ENCODE data around the gene NEUROD6.

The NEUROD6 gene

GRCh38 chr7:31323101-31323500, 17.4 kb downstream of the NEUROD6 start:
- no peak overlapping the region for H3K27ac ChIP-seq
- H3K9ac ChIP-seq = no peak overlapping the region
- no peaks in the 10 kb centered on the region for H4K20me1 ChIP-seq (ENCODE audit: insufficient read depth)
- H2AFZ ChIP-seq (ENCODE audit: low read depth) = no peak overlapping the region
- no peaks in the 10 kb centered on the region for H3K36me3 ChIP-seq (ENCODE audit: insufficient read depth)
- H3K79me2 ChIP-seq (ENCODE audit: insufficient read depth, low read depth) = no peaks in the 10 kb centered on the region
- no peak overlapping the region for H3K4me3 ChIP-seq (IDR thresholded peaks at IDR 0.05; ENCODE audit: insufficient read depth, low read depth, low read length)
- TF ChIP-seq CTCF (conservative IDR thresholded peaks at IDR 0.05; ENCODE audit: low read depth, low read length) = no peak
- H3K27me3 ChIP-seq (ENCODE audit: insufficient read depth, low read depth) = no peaks in the 10 kb centered on the region
- no peaks in the 10 kb centered on the region for H3K4me1 ChIP-seq (ENCODE audit: low read depth, poor library complexity, severe bottlenecking)
- no peak overlapping the region for H3K4me2 ChIP-seq

GRCh38 chr7:31320675-31321074, 19.9 kb downstream of the NEUROD6 start:
- Histone ChIP-seq H4K20me1 (ENCODE audit: insufficient read depth) (no peaks in the 10 kb centered on the region), H3K36me3 (ENCODE audit: insufficient read depth) (no peaks in the 10 kb centered on the region), H3K27ac (no peak overlapping the region), H3K9ac (no peak overlapping the region), H2AFZ (ENCODE audit: low read depth) (no peak overlapping the region), H3K27me3 (ENCODE audit: insufficient read depth, low read depth) (no peaks in the 10 kb centered on the region), H3K79me2 (ENCODE audit: insufficient read depth, low read depth) (no peaks in the 10 kb centered on the region), H3K4me2 (no peak overlapping the region), H3K4me3 (IDR thresholded peaks at IDR 0.05; ENCODE audit: insufficient read depth, low read depth, low read length) (no peak overlapping the region), H3K4me1 (ENCODE audit: low read depth, poor library complexity, severe bottlenecking) (no peaks in the 10 kb centered on the region)
- no peak for TF ChIP-seq CTCF (conservative IDR thresholded peaks at IDR 0.05; ENCODE audit: low read depth, low read length)

- Histone ChIP-seq H4K20me1 (ENCODE audit: insufficient read depth) (no peaks in the 10 kb centered on the region), H3K36me3 (ENCODE audit: insufficient read depth) (no peaks in the 10 kb centered on the region), H3K4me3 (IDR thresholded peaks at IDR 0.05; ENCODE audit: insufficient read depth, low read depth, low read length) (no peak overlapping the region), H3K79me2 (ENCODE audit: insufficient read depth, low read depth) (no peaks in the 10 kb centered on the region), H3K4me2 (no peak overlapping the region), H3K27me3 (ENCODE audit: insufficient read depth, low read depth) (no peaks in the 10 kb centered on the region), H3K4me1 (ENCODE audit: low read depth, poor library complexity, severe bottlenecking) (no peaks in the 10 kb centered on the region), H3K27ac (no peak overlapping the region), H2AFZ (ENCODE audit: low read depth) (no peak overlapping the region), H3K9ac (no peak overlapping the region)
- TF ChIP-seq CTCF (conservative IDR thresholded peaks at IDR 0.05; ENCODE audit: low read depth, low read length) = no peak
These were observed 22.2 kb downstream of the NEUROD6 start for GRCh38 chr7:31318313-31318712.

GRCh38 chr7:31316876-31317275, 23.6 kb downstream of the NEUROD6 start:
- Histone ChIP-seq H3K4me1 (ENCODE audit: low read depth, poor library complexity, severe bottlenecking) (no peaks in the 10 kb centered on the region), H3K9ac (no peak overlapping the region), H3K4me2 (no peak overlapping the region), H3K79me2 (ENCODE audit: insufficient read depth, low read depth) (no peaks in the 10 kb centered on the region), H3K27ac (no peak overlapping the region), H4K20me1 (ENCODE audit: insufficient read depth) (no peaks in the 10 kb centered on the region), H3K36me3 (ENCODE audit: insufficient read depth) (no peaks in the 10 kb centered on the region), H3K4me3 (IDR thresholded peaks at IDR 0.05; ENCODE audit: insufficient read depth, low read depth, low read length) (no peak overlapping the region), H2AFZ (ENCODE audit: low read depth) (no peak overlapping the region), H3K27me3 (ENCODE audit: insufficient read depth, low read depth) (no peaks in the 10 kb centered on the region)
- no peak for TF ChIP-seq CTCF (conservative IDR thresholded peaks at IDR 0.05; ENCODE audit: low read depth, low read length)

- no peaks in the 10 kb centered on the region for H3K4me1 ChIP-seq (ENCODE audit: low read depth, poor library complexity, severe bottlenecking)
- no peaks in the 10 kb centered on the region for H3K27me3 ChIP-seq (ENCODE audit: insufficient read depth, low read depth)
- no peak overlapping the region for H3K4me2 ChIP-seq
- no peaks in the 10 kb centered on the region for H3K79me2 ChIP-seq (ENCODE audit: insufficient read depth, low read depth)
- H3K27ac ChIP-seq = no peak overlapping the region
- H3K9ac ChIP-seq = no peak overlapping the region
- no peak overlapping the region for H2AFZ ChIP-seq (ENCODE audit: low read depth)
- no peak overlapping the region for H3K4me3 ChIP-seq (IDR thresholded peaks at IDR 0.05; ENCODE audit: insufficient read depth, low read depth, low read length)
- no peak for TF ChIP-seq CTCF (conservative IDR thresholded peaks at IDR 0.05; ENCODE audit: low read depth, low read length)
- H3K36me3 ChIP-seq (ENCODE audit: insufficient read depth) = no peaks in the 10 kb centered on the region
- no peaks in the 10 kb centered on the region for H4K20me1 ChIP-seq (ENCODE audit: insufficient read depth)
These were observed 24.8 kb downstream of the NEUROD6 start for GRCh38 chr7:31315758-31316157.
